Body of pancreas (tissue), 4 donors: ENCODE measurements around the gene ASCL5. TPM values are rescaled to one million over a fixed set of nuclear protein-coding genes. Genes with fewer than 3 reads are reported as not detected.
A peak's percentile ranks its signal among the peaks of the same experiment; 100 is the strongest.

Experiments
- ATAC-seq: fragments of 150-250 bp; one replicate; pipeline ENCODE4 v1.9.1; 2016
- DNase-seq, 4 donors: peaks; one replicate each; pipeline ENCODE4 v3.0.0-alpha.2; 2019
- H3K27ac ChIP-seq, 4 donors: fragments of 200-600 bp; sonication (generic); 1 replicate in 3 of 4; 2 replicates in 1 of 4; pipeline versions ENCODE4 v1.5.1 to v1.6.1; 2016 to 2019; ENCODE audit warnings: mild to moderate bottlenecking in 1 of 4, mixed read lengths in 1 of 4, moderate library complexity in 1 of 4
- H3K27me3 ChIP-seq, 2 donors: fragments of 200-600 bp; sonication (generic); one replicate each; pipeline ENCODE4 v1.6.0; 2016; ENCODE audit warnings: mild to moderate bottlenecking in 1 of 2
- H3K36me3 ChIP-seq, 2 donors: fragments of 200-600 bp; sonication (generic); replicated peaks in 1 of 2; 2 replicates each; pipeline ENCODE4 v1.5.1; 2016; ENCODE audit warnings: low read depth in 2 of 2; ENCODE audit not compliant: insufficient read depth in 1 of 2
- H3K4me1 ChIP-seq: fragments of 200-600 bp; sonication (generic); one replicate; pipeline ENCODE4 v1.6.0; 2016
- H3K4me3 ChIP-seq, 2 donors: fragments of 200-600 bp; sonication (generic); 1 replicate in 1 of 2; 2 replicates in 1 of 2; pipeline ENCODE4 v1.5.1; 2016 to 2019
- H3K9me3 ChIP-seq, 3 donors: fragments of 200-600 bp; sonication (generic); 1 replicate in 2 of 3; 2 replicates in 1 of 3; pipeline ENCODE4 v1.5.1; 2016
- CTCF ChIP-seq, 7 experiments: fragments of 450-650 bp in 4 of 7; fragments of 200-600 bp in 3 of 7; sonication (generic) in 3 of 7; IDR thresholded peaks; one replicate each; pipeline ENCODE4 v1.5.1; 2016 to 2019; ENCODE audit warnings: antibody characterized with exemption in 7 of 7
- POLR2A ChIP-seq, 3 donors: fragments of 450-650 bp; IDR thresholded peaks; one replicate each; pipeline ENCODE4 v1.6.1; 2016; ENCODE audit warnings: antibody characterized with exemption in 3 of 3, mild to moderate bottlenecking in 2 of 3
- WGBS, 2 donors: methylation state at CpG; one replicate each; pipeline ENCODE4 v1.1.5; 2017; 5-methylcytosine and 5-hydroxymethylcytosine counted together
- intact Hi-C: fragments of 100-400 bp; cut with DNase I; formaldehyde crosslinking; loops from one replicate; pipeline ENCODE4 v1.15.1; 2023
- total RNA-seq, 2 donors: library from RNA; depleted of rRNA; stranded (reverse); fragments of >200 nt; gene quantifications; one replicate each; pipeline ENCODE4 v1.1.0, GENCODE V29; 2016

ASCL5 gene
- total RNA-seq, 2 donors from 2014 or later, result 1.0 to 4.6 TPM

GRCh38 chr1:201077116-201077515, 49.9 kb downstream of the ASCL5 start:
- TF ChIP-seq POLR2A (IDR thresholded peaks at IDR 0.05) (no peak), CTCF (IDR thresholded peaks at IDR 0.05) (no peak)
- intact Hi-C loops, result no loop called here
- Histone ChIP-seq H3K9me3 (no peaks in the 10 kb centered on the region), H3K27ac (no peak overlapping the region), H3K27me3 (no peaks in the 10 kb centered on the region), H3K4me3 (no peak overlapping the region), H3K4me1 (no peaks in the 10 kb centered on the region), H3K36me3 (no peaks in the 10 kb centered on the region)
- WGBS, 2 donors, result 26 to 41% methylated on average over 7 of the region's 7 CpGs
- ATAC-seq (no peak), DNase-seq (no peak)

GRCh38 chr1:201076092-201076491, 50.9 kb downstream of the ASCL5 start:
- 71 to 74% methylated on average over 7 of the region's 7 CpGs for WGBS, 2 donors
- H3K36me3 ChIP-seq, result no peaks in the 10 kb centered on the region
- H3K4me1 ChIP-seq, result no peaks in the 10 kb centered on the region
- no peak for ATAC-seq
- no peak for DNase-seq
- H3K27me3 ChIP-seq, result no peaks in the 10 kb centered on the region
- intact Hi-C loops, result no loop called here
- no peak for TF ChIP-seq CTCF (IDR thresholded peaks at IDR 0.05)
- TF ChIP-seq POLR2A (IDR thresholded peaks at IDR 0.05), result no peak
- H3K27ac ChIP-seq, result no peak overlapping the region
- no peak overlapping the region for H3K4me3 ChIP-seq
- H3K9me3 ChIP-seq, result no peaks in the 10 kb centered on the region

- intact Hi-C loops, result no loop called here
- WGBS, 2 donors, result 55 to 86% methylated on average over 5 of the region's 5 CpGs
- H3K4me1 ChIP-seq, result no peaks in the 10 kb centered on the region
- no peak overlapping the region for H3K4me3 ChIP-seq
- no peak overlapping the region for H3K27ac ChIP-seq
- no peaks in the 10 kb centered on the region for H3K9me3 ChIP-seq
- DNase-seq (no peak), ATAC-seq (no peak)
- H3K36me3 ChIP-seq, result no peaks in the 10 kb centered on the region
- no peaks in the 10 kb centered on the region for H3K27me3 ChIP-seq
- TF ChIP-seq POLR2A (IDR thresholded peaks at IDR 0.05) (no peak), CTCF (IDR thresholded peaks at IDR 0.05) (no peak)
Measured at GRCh38 chr1:201074018-201074417, 53.0 kb downstream of the ASCL5 start.

GRCh38 chr1:201072922-201073321, 54.1 kb downstream of the ASCL5 start:
- 72 to 76% methylated on average over 4 to 6 of the region's 6 CpGs for WGBS, 2 donors
- H3K36me3 ChIP-seq, result no peaks in the 10 kb centered on the region
- DNase-seq (peak in 1 of 4 donors; percentile 16), ATAC-seq (peak; percentile 52)
- H3K27me3 ChIP-seq, result no peaks in the 10 kb centered on the region
- intact Hi-C loops, result no loop called here
- H3K27ac ChIP-seq, result no peak overlapping the region
- H3K4me1 ChIP-seq, result no peaks in the 10 kb centered on the region
- H3K4me3 ChIP-seq, result no peak overlapping the region
- H3K9me3 ChIP-seq, result no peaks in the 10 kb centered on the region
- TF ChIP-seq POLR2A (IDR thresholded peaks at IDR 0.05), result no peak
- TF ChIP-seq CTCF (IDR thresholded peaks at IDR 0.05), result no peak

- intact Hi-C loops, result no loop called here
- DNase-seq (no peak), ATAC-seq (no peak)
- no peaks in the 10 kb centered on the region for H3K4me1 ChIP-seq
- WGBS, 2 donors, result 64 to 72% methylated on average over 5 of the region's 5 CpGs
- no peak for TF ChIP-seq POLR2A (IDR thresholded peaks at IDR 0.05)
- TF ChIP-seq CTCF (IDR thresholded peaks at IDR 0.05), result no peak
- no peaks in the 10 kb centered on the region for H3K36me3 ChIP-seq
- no peaks in the 10 kb centered on the region for H3K27me3 ChIP-seq
- H3K4me3 ChIP-seq, result no peak overlapping the region
- H3K9me3 ChIP-seq, result no peaks in the 10 kb centered on the region
- H3K27ac ChIP-seq, result no peak overlapping the region
Measured at GRCh38 chr1:201072149-201072548, 54.8 kb downstream of the ASCL5 start.
